Stimulated activated CD4-positive, alpha-beta T cell treated with anti-CD3 and anti-CD28 coated beads, Interleukin-1b, Interleukin-23, amount 100 ng/mL, for 4 hours (primary cell): ENCODE measurements around the gene RBMS1.

Experiments used
- DNase-seq, 2 donors: peaks; one replicate each; pipeline ENCODE4 v3.0.0-alpha.2; 2020; ENCODE audit warnings: low read depth in 2 of 2

Gene RBMS1

GRCh38 chr2:160224507-160224906 is 269.1 kb downstream of the RBMS1 start:
- DNase-seq: no peak

- peak in 1 of 2 donors; percentile 7 for DNase-seq
Observed at GRCh38 chr2:160224060-160224459, 269.5 kb downstream of the RBMS1 start.

GRCh38 chr2:160223560-160223959 is 270.0 kb downstream of the RBMS1 start:
- DNase-seq: no peak

GRCh38 chr2:160222546-160223283 is 270.9 kb downstream of the RBMS1 start:
- no peak for DNase-seq
